Stomach (tissue), 4 donors: ENCODE results near the gene JMJD1C.

Source experiments
- EP300 ChIP-seq: sonication (generic); formaldehyde crosslinking; IDR thresholded peaks from one replicate; pipeline ENCODE4 v1.6.1; 2017; ENCODE audit warnings: antibody characterized with exemption
- POLR2A ChIP-seq, 4 donors: fragments of 450-650 bp; IDR thresholded peaks; one replicate each; pipeline ENCODE4 v1.6.1; 2016; ENCODE audit warnings: antibody characterized with exemption in 4 of 4, control low read depth in 2 of 4, mild to moderate bottlenecking in 1 of 4, moderate library complexity in 1 of 4
- TF ChIP-seq, protein P1 (sequence below), 7 experiments: fragments of 450-650 bp in 4 of 7; fragments of 200-600 bp in 3 of 7; sonication (generic) in 3 of 7; IDR thresholded peaks; one replicate each; pipeline ENCODE4 v1.5.1; 2016 to 2019; ENCODE audit warnings: antibody characterized with exemption in 7 of 7, control low read depth in 2 of 7, mild to moderate bottlenecking in 1 of 7

DNA sequence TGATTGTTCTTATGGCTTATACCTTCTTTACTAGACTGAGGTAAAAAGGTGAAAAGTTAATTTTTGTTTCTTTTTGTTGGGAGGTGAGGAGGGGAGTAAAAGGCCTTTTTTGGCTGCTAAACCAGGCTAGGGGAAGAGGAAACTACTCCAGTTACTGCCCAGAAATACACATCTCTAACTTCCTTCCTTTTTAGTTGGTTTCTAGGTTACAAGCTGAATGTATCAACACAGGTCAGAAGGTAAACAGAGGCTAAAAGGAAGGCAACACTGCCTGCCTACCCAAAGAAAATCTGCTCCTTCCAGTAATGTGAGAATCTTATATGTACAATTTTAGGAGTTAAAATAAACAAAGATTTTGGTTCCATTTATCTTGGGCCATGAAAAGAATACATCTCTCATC, 192.2 kb downstream of the JMJD1C start:
- TF ChIP-seq, protein P1, sequence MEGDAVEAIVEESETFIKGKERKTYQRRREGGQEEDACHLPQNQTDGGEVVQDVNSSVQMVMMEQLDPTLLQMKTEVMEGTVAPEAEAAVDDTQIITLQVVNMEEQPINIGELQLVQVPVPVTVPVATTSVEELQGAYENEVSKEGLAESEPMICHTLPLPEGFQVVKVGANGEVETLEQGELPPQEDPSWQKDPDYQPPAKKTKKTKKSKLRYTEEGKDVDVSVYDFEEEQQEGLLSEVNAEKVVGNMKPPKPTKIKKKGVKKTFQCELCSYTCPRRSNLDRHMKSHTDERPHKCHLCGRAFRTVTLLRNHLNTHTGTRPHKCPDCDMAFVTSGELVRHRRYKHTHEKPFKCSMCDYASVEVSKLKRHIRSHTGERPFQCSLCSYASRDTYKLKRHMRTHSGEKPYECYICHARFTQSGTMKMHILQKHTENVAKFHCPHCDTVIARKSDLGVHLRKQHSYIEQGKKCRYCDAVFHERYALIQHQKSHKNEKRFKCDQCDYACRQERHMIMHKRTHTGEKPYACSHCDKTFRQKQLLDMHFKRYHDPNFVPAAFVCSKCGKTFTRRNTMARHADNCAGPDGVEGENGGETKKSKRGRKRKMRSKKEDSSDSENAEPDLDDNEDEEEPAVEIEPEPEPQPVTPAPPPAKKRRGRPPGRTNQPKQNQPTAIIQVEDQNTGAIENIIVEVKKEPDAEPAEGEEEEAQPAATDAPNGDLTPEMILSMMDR (IDR thresholded peaks at IDR 0.05), result no peak
- TF ChIP-seq POLR2A (IDR thresholded peaks at IDR 0.05), result no peak
- TF ChIP-seq EP300, result no peak
